PC-3 (cell line): ENCODE measurements around the gene PRDM2.

ENCODE experiments used
- CTCF ChIP-seq: fragments of 300-600 bp; sonication (generic); conservative IDR thresholded peaks from 2 replicates; pipeline ENCODE4 v1.5.1; 2017; ENCODE audit warnings: antibody characterized with exemption, low read depth, mild to moderate bottlenecking, low read length
- EZH2 ChIP-seq: fragments of 300-600 bp; sonication (generic); IDR thresholded peaks from one replicate; pipeline ENCODE4 v1.6.1; 2017; ENCODE audit warnings: antibody characterized with exemption, mild to moderate bottlenecking, low read length; ENCODE audit not compliant: unreplicated experiment
- EZH2phosphoT487 ChIP-seq: fragments of 300-600 bp; sonication (generic); IDR thresholded peaks from 2 replicates; pipeline ENCODE4 v1.6.1; 2018; ENCODE audit warnings: mild to moderate bottlenecking, antibody characterized with exemption, low read length, borderline replicate concordance

GRCh38 chr1:13752852-13753251 is 52.9 kb downstream of the PRDM2 start:
- no peak for TF ChIP-seq EZH2
- no peak for TF ChIP-seq CTCF
- TF ChIP-seq EZH2phosphoT487: no peak
